Natural killer cell (primary cell): ENCODE results near the gene CACNA2D4. TPM values are rescaled to one million over a fixed set of nuclear protein-coding genes. Genes with fewer than 3 reads are reported as not detected.

Experiments used
- ATAC-seq, 3 donors: fragments of 150-1000 bp in 2 of 3; fragments of 200-7000 bp in 1 of 3; cut with Tn5 transposase; 1 replicate in 1 of 3; 2 replicates in 2 of 3; pipeline ENCODE4 v1.10.0; 2021; ENCODE audit warnings: mild to moderate bottlenecking in 2 of 3, moderate library complexity in 2 of 3
- DNase-seq, 2 donors: peaks; one replicate each; pipeline versions ENCODE4 v3.0.0 to v3.0.0-alpha.2; 2013 to 2021; ENCODE audit warnings: mixed read lengths in 1 of 2
- H3K27ac ChIP-seq: one replicate; pipeline ENCODE4 v1.5.1; 2013; ENCODE audit warnings: mild to moderate bottlenecking, low read length
- H3K27me3 ChIP-seq: one replicate; pipeline ENCODE4 v1.6.1; 2013; ENCODE audit warnings: low read length; ENCODE audit not compliant: control insufficient read depth, insufficient read depth
- H3K36me3 ChIP-seq: one replicate; pipeline ENCODE4 v1.6.1; 2013; ENCODE audit warnings: low read length; ENCODE audit not compliant: control insufficient read depth, insufficient read depth
- H3K4me1 ChIP-seq: one replicate; pipeline ENCODE4 v1.6.1; 2013; ENCODE audit warnings: low read length; ENCODE audit not compliant: control insufficient read depth, insufficient read depth
- H3K4me3 ChIP-seq: one replicate; pipeline ENCODE4 v1.5.1; 2013; ENCODE audit warnings: low read length
- H3K9me3 ChIP-seq: one replicate; pipeline ENCODE4 v1.6.1; 2013; ENCODE audit warnings: low read length; ENCODE audit not compliant: control insufficient read depth, insufficient read depth
- H3K27ac Mint-ChIP-seq, 2 donors: one replicate each; pipeline ENCODE4 v1.8.0; 2022; ENCODE audit warnings: mild to moderate bottlenecking in 2 of 2, mixed read lengths in 2 of 2, moderate library complexity in 1 of 2
- H3K27me3 Mint-ChIP-seq, 2 donors: one replicate each; pipeline ENCODE4 v1.8.0; 2022; ENCODE audit warnings: low read depth in 2 of 2, mixed read lengths in 2 of 2
- H3K36me3 Mint-ChIP-seq: one replicate; pipeline ENCODE4 v1.8.0; 2022; ENCODE audit warnings: mixed read lengths
- H3K4me1 Mint-ChIP-seq, 2 donors: one replicate each; pipeline ENCODE4 v1.8.0; 2022; ENCODE audit warnings: mixed read lengths in 2 of 2
- H3K4me3 Mint-ChIP-seq: one replicate; pipeline ENCODE4 v1.8.0; 2022; ENCODE audit warnings: mild to moderate bottlenecking, moderate library complexity, mixed read lengths
- H3K9me3 Mint-ChIP-seq, 2 donors: one replicate each; pipeline ENCODE4 v1.8.0; 2022; ENCODE audit warnings: mixed read lengths in 2 of 2
- WGBS: methylation state at CpG from one replicate; pipeline ENCODE4 v1.1.7; 2013; ENCODE audit warnings: missing lambda C conversion rate; ENCODE audit not compliant: insufficient coverage; 5-methylcytosine and 5-hydroxymethylcytosine counted together
- intact Hi-C: fragments of 100-400 bp; cut with micrococcal nuclease; formaldehyde crosslinking; loops from one replicate; pipeline ENCODE4 v1.14.2; 2022
- total RNA-seq, 4 donors: library from RNA; stranded (reverse); fragments of 120-200 nt in 1 of 4; gene quantifications; one replicate each; pipeline versions ENCODE4 v1.2.3 to v1.2.4, GENCODE V29; 2013 to 2022
- TF ChIP-seq, protein P1 (sequence below): fragments of 200-600 bp; IDR thresholded peaks from one replicate; pipeline ENCODE4 v1.8.0; 2022; ENCODE audit warnings: antibody characterized with exemption

The CACNA2D4 gene, protein sequence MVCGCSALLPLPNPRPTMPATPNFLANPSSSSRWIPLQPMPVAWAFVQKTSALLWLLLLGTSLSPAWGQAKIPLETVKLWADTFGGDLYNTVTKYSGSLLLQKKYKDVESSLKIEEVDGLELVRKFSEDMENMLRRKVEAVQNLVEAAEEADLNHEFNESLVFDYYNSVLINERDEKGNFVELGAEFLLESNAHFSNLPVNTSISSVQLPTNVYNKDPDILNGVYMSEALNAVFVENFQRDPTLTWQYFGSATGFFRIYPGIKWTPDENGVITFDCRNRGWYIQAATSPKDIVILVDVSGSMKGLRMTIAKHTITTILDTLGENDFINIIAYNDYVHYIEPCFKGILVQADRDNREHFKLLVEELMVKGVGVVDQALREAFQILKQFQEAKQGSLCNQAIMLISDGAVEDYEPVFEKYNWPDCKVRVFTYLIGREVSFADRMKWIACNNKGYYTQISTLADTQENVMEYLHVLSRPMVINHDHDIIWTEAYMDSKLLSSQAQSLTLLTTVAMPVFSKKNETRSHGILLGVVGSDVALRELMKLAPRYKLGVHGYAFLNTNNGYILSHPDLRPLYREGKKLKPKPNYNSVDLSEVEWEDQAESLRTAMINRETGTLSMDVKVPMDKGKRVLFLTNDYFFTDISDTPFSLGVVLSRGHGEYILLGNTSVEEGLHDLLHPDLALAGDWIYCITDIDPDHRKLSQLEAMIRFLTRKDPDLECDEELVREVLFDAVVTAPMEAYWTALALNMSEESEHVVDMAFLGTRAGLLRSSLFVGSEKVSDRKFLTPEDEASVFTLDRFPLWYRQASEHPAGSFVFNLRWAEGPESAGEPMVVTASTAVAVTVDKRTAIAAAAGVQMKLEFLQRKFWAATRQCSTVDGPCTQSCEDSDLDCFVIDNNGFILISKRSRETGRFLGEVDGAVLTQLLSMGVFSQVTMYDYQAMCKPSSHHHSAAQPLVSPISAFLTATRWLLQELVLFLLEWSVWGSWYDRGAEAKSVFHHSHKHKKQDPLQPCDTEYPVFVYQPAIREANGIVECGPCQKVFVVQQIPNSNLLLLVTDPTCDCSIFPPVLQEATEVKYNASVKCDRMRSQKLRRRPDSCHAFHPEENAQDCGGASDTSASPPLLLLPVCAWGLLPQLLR
- 10 to 100 TPM; 26.5 to 49.6 (median 34.9) TPM for total RNA-seq
- total RNA-seq (2013): 13.1 TPM

DNA sequence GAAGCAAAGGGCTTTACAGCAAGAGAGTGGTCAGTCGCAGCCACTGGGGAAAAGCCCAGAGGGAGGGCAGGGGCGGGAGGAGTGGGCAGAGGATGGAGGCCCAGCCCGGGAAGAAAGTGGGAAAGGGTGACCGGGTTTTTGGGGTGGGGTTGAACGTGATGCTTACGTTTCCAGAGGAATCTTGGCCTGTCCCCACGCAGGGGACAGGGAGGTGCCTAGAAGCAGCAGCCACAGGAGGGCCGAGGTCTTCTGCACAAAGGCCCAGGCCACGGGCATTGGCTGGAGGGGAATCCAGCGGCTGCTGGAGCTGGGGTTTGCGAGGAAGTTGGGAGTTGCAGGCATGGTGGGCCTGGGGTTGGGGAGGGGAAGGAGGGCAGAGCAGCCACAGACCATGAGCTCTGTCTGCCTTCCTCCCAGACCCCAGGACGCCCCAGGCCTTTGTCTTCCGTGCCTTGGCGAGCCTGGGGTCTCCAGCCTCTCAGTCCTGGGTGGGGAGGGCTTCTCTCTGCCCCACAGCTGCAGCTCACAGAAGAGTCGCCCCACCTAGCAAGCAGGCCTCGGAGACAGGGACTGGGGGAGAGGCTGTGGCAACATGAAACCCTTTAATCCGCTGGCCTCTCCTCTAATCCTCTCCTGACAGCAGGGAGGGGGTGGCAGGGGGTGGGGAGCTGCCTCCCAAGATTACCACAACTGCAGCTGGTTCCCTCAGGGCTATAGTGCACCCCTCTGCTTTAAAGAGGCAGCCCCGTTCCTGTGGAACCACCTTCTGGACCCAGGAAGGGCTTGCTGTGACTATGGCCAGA, at the start of gene CACNA2D4:
TSS of gene CACNA2D4 (minus strand) at position 572 of the 803 bp plus-strand sequence. CDS start at position 393, 179 bp downstream.
- TF ChIP-seq, protein P1, sequence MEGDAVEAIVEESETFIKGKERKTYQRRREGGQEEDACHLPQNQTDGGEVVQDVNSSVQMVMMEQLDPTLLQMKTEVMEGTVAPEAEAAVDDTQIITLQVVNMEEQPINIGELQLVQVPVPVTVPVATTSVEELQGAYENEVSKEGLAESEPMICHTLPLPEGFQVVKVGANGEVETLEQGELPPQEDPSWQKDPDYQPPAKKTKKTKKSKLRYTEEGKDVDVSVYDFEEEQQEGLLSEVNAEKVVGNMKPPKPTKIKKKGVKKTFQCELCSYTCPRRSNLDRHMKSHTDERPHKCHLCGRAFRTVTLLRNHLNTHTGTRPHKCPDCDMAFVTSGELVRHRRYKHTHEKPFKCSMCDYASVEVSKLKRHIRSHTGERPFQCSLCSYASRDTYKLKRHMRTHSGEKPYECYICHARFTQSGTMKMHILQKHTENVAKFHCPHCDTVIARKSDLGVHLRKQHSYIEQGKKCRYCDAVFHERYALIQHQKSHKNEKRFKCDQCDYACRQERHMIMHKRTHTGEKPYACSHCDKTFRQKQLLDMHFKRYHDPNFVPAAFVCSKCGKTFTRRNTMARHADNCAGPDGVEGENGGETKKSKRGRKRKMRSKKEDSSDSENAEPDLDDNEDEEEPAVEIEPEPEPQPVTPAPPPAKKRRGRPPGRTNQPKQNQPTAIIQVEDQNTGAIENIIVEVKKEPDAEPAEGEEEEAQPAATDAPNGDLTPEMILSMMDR: no peak
- WGBS: 46% methylated on average over 18 of the region's 18 CpGs
- Histone ChIP-seq H3K4me1 (peaks cover 30% of the 10 kb centered on the region), H3K4me3 (peak within 1 kb of the TSS; percentile 38), H3K9me3 (no peaks in the 10 kb centered on the region), H3K27me3 (no peaks in the 10 kb centered on the region), H3K27ac (peak within 1 kb of the TSS; percentile 45), H3K36me3 (no peaks in the 10 kb centered on the region)
- Mint-ChIP-seq H3K27ac (peak within 1 kb of the TSS in 1 of 2 donors; percentile 35), H3K9me3 (no peaks in the 10 kb centered on the region), H3K4me1 (peaks cover 17 to 31% of the 10 kb centered on the region in 2 donors), H3K4me3 (no peak within 1 kb of the TSS), H3K27me3 (peaks cover 10 to 13% of the 10 kb centered on the region in 2 donors), H3K36me3 (no peaks in the 10 kb centered on the region)
- intact Hi-C loops: no loop called here
- DNase-seq: no peak
- ATAC-seq: no peak

DNA sequence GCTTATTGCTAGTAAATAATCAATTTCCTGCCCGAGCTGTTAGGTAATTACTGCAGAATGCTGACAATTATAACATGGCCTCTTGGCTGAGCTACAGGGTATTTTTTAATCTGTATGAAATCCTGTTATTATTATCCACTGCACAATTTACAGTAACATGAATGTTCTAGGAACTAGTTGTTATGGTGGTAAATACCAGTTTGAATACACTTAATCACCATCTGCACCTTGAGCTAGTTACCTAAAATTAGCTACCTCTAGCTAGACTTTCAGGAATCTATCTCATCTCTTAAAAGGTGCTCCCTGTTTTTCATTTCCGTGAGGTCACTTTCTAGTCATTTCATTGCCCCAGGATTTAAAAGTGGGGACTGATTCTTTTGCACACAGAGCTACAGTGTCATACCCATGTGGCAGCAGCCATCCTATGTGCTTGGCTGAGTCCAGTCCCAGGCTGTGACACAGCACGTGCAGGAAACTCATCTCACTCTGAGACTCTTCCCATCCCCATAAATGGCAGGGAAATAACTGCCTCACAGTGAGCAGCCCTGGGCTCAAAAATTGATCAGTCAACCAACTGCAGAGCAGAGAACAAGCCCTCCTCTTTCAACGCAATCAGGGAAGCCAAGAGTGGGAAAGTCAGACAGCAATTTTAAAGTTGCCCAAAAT, 48.2 kb upstream of the CACNA2D4 start:
- H3K4me1 Mint-ChIP-seq: no peaks in the 10 kb centered on the region
- Histone ChIP-seq H3K9me3 (no peaks in the 10 kb centered on the region), H3K27ac (no peak overlapping the region), H3K4me1 (no peaks in the 10 kb centered on the region), H3K4me3 (no peak overlapping the region), H3K27me3 (no peaks in the 10 kb centered on the region), H3K36me3 (peaks cover 33% of the 10 kb centered on the region)
- intact Hi-C loops: no loop called here
- H3K36me3 Mint-ChIP-seq: peaks cover 7% of the 10 kb centered on the region
- H3K9me3 Mint-ChIP-seq: no peaks in the 10 kb centered on the region
- H3K27me3 Mint-ChIP-seq: no peaks in the 10 kb centered on the region
- ATAC-seq (no peak), DNase-seq (no peak)
- 92% methylated on average over 4 of the region's 4 CpGs for WGBS
- TF ChIP-seq, protein P1: no peak
- H3K27ac Mint-ChIP-seq: no peak overlapping the region
- H3K4me3 Mint-ChIP-seq: no peak overlapping the region

DNA sequence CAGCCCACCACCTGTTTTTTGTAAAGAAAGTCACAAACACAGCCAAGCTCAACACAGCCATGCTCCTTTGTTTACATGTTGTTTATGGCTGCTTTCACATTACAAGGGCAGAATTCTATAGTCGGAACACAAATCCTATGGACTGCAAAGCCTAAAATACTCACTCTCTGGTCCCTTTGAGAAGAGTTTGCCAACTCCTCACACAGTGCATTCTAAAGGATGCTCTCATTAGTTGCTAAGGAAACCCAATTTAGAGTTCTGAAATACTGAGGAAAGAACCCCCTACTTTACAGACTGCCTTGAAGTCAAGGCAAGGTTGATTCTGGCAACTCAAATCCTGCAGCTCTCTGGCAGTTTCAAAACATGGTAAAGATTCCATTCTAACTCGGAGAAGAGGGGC, 47.5 kb upstream of the CACNA2D4 start:
- intact Hi-C loops: no loop called here
- Mint-ChIP-seq H3K9me3 (no peaks in the 10 kb centered on the region), H3K4me3 (no peak overlapping the region), H3K4me1 (no peaks in the 10 kb centered on the region), H3K27ac (no peak overlapping the region), H3K27me3 (no peaks in the 10 kb centered on the region), H3K36me3 (peaks cover 9% of the 10 kb centered on the region)
- TF ChIP-seq, protein P1: no peak
- H3K27me3 ChIP-seq: no peaks in the 10 kb centered on the region
- no peaks in the 10 kb centered on the region for H3K9me3 ChIP-seq
- DNase-seq (no peak), ATAC-seq (no peak)
- H3K27ac ChIP-seq: no peak overlapping the region
- no peak overlapping the region for H3K4me3 ChIP-seq
- WGBS: 93% methylated on average over 2 of the region's 2 CpGs
- H3K36me3 ChIP-seq: peaks cover 35% of the 10 kb centered on the region
- H3K4me1 ChIP-seq: no peaks in the 10 kb centered on the region
